ENCODE data around the gene GNG7.
"Not testable (repeated sequence)": the region's sequence is repeated elsewhere in the genome, so short reads cannot be mapped to it uniquely, and the experiment has no call there.

GNG7 gene

GRCh38 chr19:2478278-2478755, 224.2 kb downstream of the GNG7 start:
- DNase-seq = no peak

GRCh38 chr19:2477732-2478191, 224.7 kb downstream of the GNG7 start:
- DNase-seq = no peak

GRCh38 chr19:2477141-2477710, 225.3 kb downstream of the GNG7 start:
- DNase-seq = no peak

- no peak for DNase-seq
Measured at GRCh38 chr19:2476451-2477140, 225.9 kb downstream of the GNG7 start.

- peak; percentile 89 for DNase-seq
Measured at GRCh38 chr19:2475702-2476450, 226.6 kb downstream of the GNG7 start, which contains the start of gene GADD45B. TSS of gene GADD45B (plus strand) at chr19:2476127. CDS start at chr19:2476359, 232 bp downstream.

- no peak for DNase-seq
Measured at GRCh38 chr19:2475018-2475701, 227.3 kb downstream of the GNG7 start.

- peak; percentile 57 for DNase-seq
Measured at GRCh38 chr19:2474232-2475017, 228.1 kb downstream of the GNG7 start.

GRCh38 chr19:2469915-2470200, 232.6 kb downstream of the GNG7 start:
- not testable (repeated sequence) for DNase-seq

GRCh38 chr19:2469102-2469914, 233.2 kb downstream of the GNG7 start:
- no peak for DNase-seq

GRCh38 chr19:2468596-2468995, 233.9 kb downstream of the GNG7 start:
- no peak for DNase-seq

DNA sequence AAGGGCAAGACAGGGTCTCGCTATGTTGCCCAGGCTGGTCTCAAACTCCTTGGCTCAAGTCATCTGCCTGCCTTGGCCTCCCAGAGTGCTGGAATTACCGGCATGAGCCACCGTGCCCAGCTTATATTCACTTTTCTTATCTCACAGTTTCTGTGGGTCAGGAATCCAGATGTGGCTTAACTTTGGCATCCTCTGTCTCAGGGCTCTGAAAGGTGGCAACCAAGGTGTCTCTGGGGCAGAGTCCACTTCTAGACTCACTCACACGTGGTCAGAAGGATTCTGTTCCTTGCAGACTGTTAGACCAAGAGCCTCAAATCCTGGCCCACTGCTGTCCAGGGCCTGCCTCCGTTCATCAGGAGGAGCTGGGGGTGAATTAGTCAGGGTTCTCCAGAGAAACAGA, 238.1 kb downstream of the GNG7 start:
- DNase-seq = no peak

DNA sequence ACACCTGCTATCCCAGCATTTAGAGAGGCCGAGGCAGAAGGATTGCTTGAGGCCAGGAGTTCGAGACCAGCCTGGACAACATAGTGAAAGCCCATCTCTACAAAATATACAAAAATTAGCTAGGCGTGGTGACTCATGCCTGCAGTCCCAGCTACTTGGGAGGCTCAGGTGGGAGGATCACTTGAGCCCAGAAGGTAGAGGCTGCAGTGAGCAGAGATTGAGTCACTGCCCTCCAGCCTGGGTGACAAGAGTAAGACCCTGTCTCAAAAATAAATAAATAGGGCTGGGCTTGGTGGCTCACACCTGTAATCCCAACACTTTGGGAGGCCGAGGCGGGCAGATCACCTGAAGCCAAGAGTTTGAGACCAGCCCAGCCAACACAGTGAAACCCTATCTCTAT, 238.8 kb downstream of the GNG7 start:
- DNase-seq = not testable (repeated sequence)

GRCh38 chr19:2462635-2463421, 239.7 kb downstream of the GNG7 start:
- peak; percentile 38 for DNase-seq

- peak; percentile 35 for DNase-seq
Measured at GRCh38 chr19:2461751-2462634, 240.5 kb downstream of the GNG7 start.

All from NCI-H2227 treated with DMSO at 0.1 percent for 48 hours (cell line).